Spleen (tissue), 7 donors: ENCODE measurements around the gene ITPA.

ENCODE experiments used
- POLR2A ChIP-seq, 3 donors: fragments of 450-650 bp; IDR thresholded peaks; one replicate each; pipeline ENCODE4 v1.5.1; 2017; ENCODE audit warnings: antibody characterized with exemption in 3 of 3, mild to moderate bottlenecking in 1 of 3
- POLR2AphosphoS5 ChIP-seq, 3 donors: sonication (generic); formaldehyde crosslinking; IDR thresholded peaks; one replicate each; pipeline ENCODE4 v1.5.1; 2017; ENCODE audit warnings: antibody characterized with exemption in 3 of 3
- TF ChIP-seq, protein P1 (sequence below), 11 experiments: fragments of 200-600 bp in 7 of 11; fragments of 450-650 bp in 4 of 11; sonication (generic) in 4 of 11; IDR thresholded peaks in 8 of 11; conservative IDR thresholded peaks in 3 of 11; 1 replicate in 7 of 11; 2 replicates in 4 of 11; pipeline versions ENCODE4 v1.4.0 to v1.8.0; 2016 to 2021; ENCODE audit warnings: antibody characterized with exemption in 11 of 11, inconsistent platforms in 4 of 11, mild to moderate bottlenecking in 1 of 11
- donor health status: DM: no; HTN: no; CAD: no; lungs with moderate emphysema.
- donor health status: DM: no; HTN: no; CAD: no.
- donor health status: DM: no; HTN: no; CAD: no.

DNA sequence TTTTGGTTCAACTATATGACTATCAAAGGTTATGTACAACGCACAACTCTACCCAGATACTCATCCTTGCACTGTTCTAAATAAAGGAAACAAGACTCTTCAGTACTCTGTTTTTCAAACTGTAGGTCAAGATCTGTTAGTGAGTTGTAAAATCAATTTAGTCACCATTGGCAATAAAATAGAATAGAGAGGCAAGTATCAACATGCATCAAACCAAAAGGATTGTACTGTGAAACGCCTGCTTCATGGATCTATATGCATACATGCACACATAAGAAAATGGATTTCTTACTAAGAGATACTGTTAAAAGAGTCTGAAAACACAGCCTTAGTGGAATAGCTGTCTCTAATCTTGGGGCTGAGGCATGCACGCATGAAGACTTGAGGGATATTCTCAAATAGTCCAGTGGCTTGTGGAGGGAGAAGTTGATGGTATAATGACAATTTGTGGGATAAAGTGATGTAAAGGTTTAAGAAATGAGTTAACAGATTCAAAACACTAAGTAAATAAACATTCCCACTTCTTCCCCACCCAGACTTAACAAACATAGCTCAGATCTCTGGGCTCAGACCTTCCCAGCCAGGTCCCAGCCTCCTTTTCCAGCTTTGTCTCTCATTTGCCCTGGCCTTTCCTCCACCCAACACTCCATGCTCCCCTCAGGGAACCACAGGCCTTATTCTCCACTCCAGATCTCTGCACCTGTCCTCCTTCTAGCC, 25.2 kb upstream of the ITPA start:
- TF ChIP-seq, protein P1, sequence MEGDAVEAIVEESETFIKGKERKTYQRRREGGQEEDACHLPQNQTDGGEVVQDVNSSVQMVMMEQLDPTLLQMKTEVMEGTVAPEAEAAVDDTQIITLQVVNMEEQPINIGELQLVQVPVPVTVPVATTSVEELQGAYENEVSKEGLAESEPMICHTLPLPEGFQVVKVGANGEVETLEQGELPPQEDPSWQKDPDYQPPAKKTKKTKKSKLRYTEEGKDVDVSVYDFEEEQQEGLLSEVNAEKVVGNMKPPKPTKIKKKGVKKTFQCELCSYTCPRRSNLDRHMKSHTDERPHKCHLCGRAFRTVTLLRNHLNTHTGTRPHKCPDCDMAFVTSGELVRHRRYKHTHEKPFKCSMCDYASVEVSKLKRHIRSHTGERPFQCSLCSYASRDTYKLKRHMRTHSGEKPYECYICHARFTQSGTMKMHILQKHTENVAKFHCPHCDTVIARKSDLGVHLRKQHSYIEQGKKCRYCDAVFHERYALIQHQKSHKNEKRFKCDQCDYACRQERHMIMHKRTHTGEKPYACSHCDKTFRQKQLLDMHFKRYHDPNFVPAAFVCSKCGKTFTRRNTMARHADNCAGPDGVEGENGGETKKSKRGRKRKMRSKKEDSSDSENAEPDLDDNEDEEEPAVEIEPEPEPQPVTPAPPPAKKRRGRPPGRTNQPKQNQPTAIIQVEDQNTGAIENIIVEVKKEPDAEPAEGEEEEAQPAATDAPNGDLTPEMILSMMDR (IDR thresholded peaks at IDR 0.05 in 8 of 11, conservative IDR thresholded peaks at IDR 0.05 in 3 of 11): no peak
- no peak for TF ChIP-seq POLR2A (IDR thresholded peaks at IDR 0.05)
- TF ChIP-seq POLR2AphosphoS5 (IDR thresholded peaks at IDR 0.05): no peak
